GM12801 (cell line): ENCODE data around the gene TSHB.

Experiments used
- CTCF ChIP-seq: IDR thresholded peaks from one replicate; pipeline ENCODE4 v1.5.1; 2011; ENCODE audit warnings: control low read depth; ENCODE audit not compliant: insufficient read length; ENCODE audit errors: extremely low read depth

The TSHB gene

GRCh38 chr1:115012434-115012833, 17.2 kb upstream of the TSHB start:
- TF ChIP-seq CTCF, result no peak

- no peak for TF ChIP-seq CTCF
These were observed 15.8 kb upstream of the TSHB start for GRCh38 chr1:115013792-115014191.

- TF ChIP-seq CTCF, result no peak
These were observed 8.5 kb upstream of the TSHB start for GRCh38 chr1:115021145-115021544.

- TF ChIP-seq CTCF, result no peak
These were observed 6.0 kb upstream of the TSHB start for GRCh38 chr1:115023593-115023992.

- TF ChIP-seq CTCF, result no peak
These were observed 2.0 kb downstream of the TSHB start for GRCh38 chr1:115031595-115031994.

GRCh38 chr1:115035652-115036051, 6.0 kb downstream of the TSHB start:
- TF ChIP-seq CTCF, result no peak

GRCh38 chr1:115036814-115037507, 7.3 kb downstream of the TSHB start:
- no peak for TF ChIP-seq CTCF
